HG03565 (cell line): ENCODE measurements around the gene EIF5.

Experiments
- ATAC-seq: cut with Tn5 transposase; IDR thresholded peaks from one replicate; pipeline ENCODE4 v1.9.1; 2021; ENCODE audit warnings: mild to moderate bottlenecking, moderate library complexity; ENCODE audit not compliant: unreplicated experiment

The EIF5 gene

DNA sequence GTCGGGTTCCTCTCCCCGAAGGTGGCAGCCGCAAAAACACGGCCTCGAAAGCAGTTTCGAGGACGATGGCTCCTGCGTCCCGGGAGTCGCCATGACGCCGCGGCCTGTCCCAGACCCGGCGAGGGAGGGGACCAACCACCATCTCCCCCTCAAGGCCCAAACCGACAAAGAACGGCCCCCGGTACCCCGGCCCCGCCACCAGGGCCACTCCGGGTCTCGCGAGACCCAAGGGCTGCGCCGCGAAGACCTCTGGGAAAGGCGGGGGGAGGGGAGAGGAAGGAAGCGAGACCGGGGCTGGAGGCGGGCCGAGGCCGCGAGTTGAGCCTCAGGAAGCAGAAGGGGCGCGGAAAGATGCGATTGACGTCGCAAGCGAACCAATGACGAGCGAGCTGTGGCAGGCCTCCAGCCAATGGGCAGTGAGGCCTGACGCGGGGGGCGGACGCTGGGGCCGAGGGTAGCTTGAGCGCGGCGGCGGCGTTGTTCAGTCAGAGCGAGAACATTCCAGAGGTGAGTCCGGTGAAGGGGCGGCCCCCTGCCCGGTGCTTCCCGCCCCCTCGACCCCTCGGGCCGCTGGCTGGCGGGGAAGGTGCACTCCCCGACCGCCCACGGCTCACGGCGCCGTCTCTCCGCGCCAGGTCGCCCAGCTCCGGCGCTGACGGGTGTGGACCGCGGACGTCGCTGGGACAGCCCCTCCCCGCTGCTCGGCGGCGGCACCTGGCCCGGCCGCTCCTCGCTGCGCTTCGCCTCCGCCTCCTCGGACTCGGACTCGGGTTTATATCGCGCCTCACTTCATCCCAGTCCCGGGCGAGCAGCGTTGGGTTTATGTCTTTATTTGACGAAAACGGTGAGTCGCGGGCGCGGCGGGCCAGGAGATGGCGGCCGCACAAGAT lies at the start of gene EIF5:
TSS of gene EIF5 (plus strand) at position 484 of the 890 bp plus-strand sequence. CDS start 1,624 bp downstream, outside the sequence.
- peak; percentile 80 for ATAC-seq

DNA sequence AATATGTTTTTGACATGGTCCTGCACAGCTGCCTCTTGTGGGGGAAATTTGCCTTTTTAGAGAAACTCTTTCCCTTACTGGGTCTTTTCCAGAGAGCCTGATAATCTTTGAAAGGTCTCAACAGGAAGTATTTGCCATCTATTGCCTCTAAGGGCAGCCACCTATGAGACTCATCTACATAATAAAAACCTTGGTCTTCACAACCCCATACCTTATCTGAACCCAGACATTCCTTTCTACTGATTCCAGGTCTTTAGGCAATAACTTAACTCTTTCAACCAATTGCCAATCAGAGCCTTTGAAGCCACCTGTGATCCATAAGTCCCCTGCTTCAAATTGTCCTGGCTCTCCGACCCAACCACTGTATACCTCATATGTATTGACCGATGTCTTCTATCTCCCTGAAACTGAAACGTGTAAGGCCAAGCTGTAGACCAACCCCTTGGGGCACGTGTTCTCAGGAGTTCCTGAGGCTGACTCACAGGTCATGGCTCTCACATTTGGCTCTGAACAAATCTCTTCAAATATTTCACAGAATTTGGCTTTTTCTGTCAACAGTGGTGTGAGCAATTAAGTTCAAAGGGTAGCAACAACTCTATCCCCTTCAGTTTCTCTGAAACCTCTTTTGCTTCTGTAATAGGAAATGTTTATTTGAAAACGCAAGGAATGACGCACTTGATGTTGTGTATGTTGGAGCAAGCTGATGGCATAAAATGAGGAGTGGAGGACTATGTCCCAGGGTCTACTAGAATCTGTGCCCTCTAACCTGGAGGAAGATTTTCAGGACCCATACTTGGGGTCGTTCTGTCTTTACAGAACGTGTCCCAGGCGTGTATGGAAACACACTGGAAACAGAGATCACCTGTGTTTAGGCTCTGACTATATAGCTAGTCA lies 49.2 kb upstream of the EIF5 start:
- ATAC-seq, result no peak

DNA sequence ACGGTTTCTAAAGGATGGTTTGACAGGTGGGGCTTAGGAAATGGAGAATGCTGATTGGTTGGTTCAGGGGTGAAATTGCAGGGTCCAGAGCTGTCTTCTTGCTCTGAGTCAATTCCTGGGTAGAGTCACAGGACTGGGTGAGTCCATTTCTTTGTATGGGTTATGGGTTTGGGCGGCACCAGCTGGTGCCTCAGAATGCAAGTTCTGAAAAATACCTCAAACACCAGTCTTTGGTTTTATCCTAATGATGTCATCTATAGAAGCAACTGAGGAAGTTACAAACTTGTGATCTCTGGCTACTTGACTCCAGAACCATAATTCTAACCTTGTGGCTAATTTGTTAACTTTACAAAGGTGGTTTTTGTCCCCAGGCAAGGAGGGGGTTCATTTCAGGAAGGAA lies 47.6 kb upstream of the EIF5 start:
- ATAC-seq, result no peak

DNA sequence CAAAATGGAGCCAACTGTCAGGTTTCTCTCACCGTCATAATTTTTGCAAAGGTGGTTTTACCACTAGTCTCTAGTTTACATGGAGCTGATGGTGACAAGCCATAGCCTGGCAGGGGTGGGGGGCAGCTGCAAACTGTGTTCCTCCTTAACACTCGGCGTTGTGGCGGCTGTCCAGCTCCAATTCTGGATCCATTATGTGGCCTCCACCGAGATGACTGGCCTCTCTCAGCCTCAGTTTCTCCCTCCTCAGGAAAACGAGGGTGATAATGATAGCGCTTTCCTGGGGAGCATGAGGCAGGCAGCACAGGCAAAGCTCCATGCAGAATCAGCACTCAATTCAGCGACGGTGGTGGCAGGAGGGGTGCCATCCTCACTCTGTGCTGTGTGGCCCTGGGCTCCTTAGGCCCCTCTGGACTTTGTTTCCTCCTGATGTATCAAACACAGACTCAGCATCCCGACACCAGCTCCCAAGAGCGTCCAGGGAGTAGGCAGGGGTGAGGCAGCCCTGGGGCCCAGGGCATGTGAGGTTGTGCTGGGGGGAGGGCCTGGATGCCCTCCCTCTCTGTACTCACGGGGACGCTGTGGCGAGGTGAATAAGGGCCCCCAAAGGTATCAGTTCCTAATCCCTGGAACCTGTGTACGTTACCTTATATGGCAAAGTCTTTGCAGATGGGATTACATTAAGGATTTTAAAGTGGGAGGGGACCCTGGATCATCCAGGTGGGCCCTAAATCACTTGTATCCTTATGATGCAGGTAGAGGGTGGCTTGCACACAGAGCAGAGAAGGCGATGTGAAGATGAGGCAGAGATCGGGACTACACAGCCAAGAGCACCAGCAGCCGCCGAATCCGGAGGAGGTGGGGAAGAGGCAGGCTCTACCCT lies 46.8 kb upstream of the EIF5 start:
- no peak for ATAC-seq

DNA sequence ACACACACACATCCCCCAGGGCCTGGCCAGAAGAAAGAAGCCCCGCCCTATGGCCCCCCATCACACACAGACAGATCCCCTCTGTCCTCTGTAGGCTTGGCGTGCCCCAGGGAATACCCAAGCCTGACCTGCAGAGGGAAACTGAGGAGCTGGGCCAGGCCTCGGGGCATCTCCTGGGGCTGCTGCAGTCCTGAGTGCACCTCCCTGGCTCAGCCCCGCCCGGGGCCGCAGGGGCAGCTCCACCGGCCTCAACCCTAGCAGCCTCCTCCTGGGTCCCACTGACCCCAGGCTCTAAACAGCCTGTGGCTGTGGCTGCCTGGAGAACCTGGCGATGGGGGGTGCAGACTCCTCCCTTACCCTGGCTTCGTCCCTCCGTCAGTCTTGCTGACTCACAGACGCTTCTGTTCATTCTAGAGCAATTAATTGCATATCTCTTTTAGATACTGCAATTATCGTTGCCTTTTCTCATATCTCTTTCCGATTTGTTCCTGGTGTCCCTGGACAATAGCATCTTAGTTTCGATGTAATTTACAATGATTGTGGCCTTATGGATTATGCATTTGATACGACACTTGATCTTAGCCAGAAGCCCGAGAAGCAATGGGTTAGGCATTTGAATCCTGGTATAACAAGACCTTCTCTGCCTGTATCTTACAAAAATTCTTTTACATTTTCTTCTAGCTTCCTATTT lies 45.8 kb upstream of the EIF5 start:
- no peak for ATAC-seq

DNA sequence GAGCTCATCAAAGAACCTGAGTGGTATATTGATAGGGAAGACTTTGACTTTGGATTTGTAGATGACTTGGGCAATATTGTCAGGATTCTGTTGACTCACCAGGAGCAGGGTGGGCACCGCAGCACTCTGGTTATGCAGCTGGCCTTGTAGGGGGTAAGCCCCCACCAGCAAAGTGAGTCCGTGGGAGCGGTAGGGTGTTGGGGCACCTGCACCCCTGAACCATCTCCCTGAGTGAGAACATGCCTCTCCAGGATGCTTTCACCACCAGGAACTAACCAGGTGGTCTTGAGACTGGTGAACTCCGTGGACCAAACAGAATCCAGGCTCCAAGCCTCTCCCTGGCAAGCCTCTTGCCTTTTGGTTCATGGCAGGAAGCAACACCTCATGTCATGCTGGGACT lies 44.0 kb upstream of the EIF5 start:
- ATAC-seq, result no peak

DNA sequence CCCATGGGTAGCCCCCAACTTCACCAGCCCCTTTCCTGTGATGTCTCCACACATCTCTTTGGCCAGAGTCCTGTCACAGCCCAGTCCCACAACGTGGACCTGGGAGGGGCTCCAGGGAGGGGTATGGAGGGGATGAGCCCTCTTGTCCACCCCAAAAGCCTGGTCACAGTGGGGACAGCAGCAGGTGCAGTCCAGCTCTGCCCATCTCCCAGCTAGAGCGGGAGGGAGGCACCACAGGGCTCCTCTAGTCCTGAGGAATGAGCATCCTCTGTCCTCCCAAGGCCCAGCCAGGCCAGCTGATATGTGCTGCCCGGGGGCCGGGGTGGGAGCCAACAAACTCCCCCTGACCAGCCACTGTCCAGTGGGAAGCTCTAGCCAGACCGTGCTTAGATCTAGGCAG lies 43.5 kb upstream of the EIF5 start:
- ATAC-seq, result no peak

DNA sequence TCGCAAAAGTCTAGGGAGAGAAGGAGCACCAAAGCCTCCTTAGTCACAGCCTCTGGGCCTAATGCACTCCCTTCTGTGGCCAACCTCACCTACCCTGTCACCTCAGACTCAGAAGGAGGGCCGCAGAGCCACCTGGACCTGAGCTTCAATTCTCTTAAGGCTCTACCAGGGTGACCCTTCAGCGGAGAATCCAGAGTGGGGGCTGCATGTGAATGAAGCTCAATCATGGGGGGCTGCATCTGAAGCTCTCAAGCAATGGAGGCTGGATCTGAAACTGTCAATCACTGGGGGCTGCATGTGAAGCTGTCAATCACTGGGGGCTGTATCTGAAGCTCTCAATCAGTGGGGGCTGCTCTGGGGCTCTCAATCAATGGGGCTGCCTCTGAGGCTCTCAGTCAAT lies 43.1 kb upstream of the EIF5 start:
- ATAC-seq, result no peak

DNA sequence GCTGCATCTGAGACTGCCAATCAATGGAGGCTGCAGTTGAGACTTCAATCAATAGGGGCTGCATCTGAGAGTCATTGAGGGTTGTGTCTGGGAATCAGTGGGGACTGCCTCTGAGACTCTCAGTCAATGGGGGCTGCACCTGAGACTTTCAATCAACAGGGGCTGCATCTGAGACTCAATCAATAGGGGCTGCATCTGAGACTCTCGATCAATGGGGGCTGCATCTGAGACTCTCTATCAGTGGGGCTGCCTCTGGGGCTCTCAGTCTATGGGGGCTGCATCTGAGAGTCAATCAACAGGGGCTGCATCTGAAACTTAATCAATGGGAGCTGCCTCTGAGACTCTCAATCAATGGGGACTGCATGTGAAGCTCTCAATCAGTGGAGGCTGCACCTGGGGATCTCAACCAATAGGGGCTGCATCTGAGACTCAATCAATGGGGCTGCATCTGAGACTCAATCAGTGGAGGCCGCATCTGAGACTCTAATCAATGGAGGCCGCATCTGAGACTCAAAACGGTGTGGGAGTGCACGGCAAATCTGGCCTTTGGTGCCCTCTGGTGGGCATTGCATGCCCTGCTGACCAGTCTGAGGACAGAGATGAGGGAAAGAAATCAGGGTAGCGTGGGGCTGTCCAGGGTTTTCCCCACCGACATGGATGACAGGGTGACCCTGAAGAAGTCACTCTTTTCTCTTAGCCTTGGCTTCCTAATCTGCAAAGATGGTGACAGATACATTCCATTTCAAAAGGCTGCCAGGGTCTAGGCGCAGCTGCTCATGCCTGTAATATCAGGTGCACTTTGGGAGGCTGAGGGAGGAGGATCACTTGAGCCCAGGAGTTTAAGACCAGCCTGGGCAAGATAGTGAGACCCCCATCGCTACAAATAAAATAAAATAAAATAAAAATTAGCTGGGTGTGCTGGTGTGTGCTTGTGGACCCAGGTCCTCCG lies 41.3 kb upstream of the EIF5 start:
- ATAC-seq, result peak; percentile 51

DNA sequence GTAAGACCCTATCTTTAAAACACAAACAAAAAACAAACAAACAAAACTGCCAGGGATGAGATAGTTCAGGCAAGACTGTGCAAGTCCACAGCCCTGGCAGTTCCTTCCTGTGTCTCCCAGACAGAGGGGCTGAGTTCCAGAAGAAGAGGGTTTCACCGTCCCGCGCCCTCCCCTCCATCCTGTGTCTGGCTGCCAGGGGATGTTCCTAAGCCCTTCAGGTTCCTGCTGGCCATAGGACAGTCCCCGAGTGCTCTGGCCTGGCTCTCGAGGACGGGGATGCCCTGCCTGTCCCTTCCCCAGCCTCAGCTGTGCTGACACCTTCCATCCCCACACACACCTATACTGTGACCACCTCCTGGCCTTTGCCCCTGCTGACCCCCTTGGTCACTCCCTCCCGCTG lies 40.6 kb upstream of the EIF5 start:
- no peak for ATAC-seq

DNA sequence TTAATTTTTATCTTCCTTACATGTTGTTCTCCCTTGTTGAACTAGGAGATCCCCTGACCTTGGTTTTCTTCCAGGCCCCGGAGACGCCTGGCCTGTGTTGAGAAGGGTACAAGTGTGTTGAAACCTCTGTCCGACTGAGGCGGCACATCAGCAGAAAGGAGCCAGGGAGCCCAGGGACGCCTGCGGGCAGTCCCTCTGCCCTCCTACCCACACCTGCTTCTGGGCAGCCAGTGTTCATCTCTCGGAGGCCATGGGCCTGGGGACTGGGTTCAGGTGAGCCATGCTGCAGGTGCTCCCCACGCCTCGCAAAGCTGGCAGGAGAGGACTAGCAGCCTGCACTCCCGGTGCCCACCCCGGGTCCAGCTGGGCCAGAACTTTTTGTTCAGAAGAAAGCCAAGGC lies 39.9 kb upstream of the EIF5 start:
- no peak for ATAC-seq

DNA sequence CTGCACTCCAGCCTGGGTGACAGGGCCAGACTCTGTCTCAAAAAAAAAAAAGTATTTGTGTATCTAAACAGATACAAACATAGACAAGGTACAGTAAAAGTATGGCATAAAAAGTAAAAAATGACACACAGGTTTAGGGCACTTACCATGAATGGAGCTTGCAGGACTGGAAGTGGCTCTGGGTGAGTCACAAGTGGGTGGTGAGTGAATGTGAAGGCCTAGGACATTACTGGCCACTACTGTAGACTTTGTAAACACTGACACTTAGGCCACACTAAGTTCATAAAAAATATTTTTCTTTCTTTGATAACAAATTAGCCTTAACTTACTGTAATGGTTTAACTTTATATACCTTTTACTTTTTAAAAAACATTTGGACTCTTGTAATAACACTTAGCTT lies 38.0 kb upstream of the EIF5 start:
- ATAC-seq, result no peak

DNA sequence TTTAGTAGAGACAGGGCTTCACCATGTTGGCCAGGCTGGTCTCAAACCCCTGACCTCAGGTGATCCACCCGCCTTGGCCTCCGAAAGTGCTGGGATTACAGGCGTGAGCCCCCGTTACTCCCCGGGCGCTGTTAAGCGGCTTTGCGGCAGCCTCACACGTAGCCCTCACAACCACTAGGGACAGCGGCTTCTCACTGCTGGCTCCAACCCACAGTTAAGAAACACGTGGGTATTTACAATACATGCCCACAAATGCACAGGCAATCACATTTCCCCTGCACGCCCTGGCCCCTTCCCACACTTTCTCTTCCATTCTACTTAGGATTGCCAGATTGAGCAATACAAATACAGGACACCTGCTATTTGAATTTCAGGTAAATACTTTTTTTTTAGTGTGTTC lies 37.0 kb upstream of the EIF5 start:
- no peak for ATAC-seq

DNA sequence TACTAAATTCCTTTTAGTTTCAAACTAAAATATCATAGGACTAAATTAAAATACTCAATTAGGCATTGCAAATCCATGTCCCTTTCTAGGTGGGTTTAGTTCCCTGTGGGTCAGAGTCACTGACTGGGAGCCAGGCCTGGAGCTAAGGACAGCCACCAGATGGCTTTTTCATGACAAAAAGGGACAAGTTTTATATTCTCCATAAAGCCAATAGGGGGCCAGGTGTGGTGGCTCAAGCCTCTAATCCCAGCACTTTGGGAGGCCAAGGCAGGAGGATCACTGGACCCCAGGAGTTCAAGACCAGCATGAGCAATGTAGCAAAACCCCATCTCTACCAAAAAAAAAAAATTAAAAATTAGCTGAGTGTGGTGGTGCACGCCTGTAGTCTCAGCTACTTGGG lies 35.4 kb upstream of the EIF5 start:
- no peak for ATAC-seq

DNA sequence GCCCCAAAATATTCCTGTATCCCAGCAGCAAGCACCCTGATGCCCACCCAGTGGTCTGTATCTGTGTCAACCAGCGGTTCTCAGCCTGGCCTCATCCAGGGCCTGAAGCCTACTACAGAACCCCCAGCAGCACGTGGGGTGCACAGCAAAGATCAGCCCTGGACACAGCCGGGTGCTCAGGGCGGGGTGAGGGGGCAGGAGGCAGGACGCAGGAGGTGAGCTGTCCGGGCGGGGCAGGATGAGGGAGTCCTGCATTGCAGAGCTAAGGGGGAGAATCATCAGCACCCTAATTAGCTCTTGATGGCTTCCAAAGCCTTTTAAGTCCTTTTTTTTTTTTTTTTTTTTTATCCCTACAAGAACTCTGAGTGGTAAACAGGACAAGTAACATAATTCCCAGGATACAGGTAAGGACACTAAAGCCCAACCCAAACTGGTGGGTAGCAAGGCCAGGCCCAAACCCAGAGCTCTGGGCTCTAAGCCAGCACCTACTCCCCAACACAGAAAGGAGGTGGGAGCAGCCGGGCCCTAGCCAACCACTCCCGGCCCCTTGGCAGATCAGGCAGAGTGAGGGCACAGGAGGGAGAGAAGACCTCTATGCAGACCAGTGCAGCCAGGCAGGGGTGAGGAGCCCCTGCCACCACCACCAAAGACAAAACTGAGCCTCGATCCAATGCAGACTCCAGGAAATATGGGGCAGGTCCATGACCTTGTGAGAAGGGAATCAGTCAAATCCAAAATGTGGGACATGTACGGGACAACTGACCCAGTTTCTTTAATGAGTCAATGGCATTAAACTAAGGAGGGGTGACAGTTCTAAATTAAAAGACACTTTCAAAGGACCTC lies 32.3 kb upstream of the EIF5 start:
- ATAC-seq, result no peak

DNA sequence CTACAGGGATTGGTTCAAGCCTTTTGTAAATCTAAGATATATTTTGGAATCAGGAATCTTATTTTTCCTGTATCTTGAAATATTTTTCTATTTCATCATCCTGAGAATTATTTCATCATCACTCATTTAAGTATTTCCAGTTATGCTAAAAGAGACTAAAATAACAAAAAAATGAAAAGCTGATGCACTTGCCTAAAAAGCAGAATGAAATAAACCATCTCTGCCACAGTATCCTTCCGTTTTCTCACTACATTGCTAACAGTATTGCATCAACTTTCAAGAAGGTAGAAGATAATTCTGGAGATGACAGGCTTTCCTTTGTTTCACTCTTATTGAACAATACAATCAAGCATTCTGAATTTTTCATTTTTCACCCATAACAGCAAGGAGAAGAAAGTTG lies 31.1 kb upstream of the EIF5 start:
- no peak for ATAC-seq

DNA sequence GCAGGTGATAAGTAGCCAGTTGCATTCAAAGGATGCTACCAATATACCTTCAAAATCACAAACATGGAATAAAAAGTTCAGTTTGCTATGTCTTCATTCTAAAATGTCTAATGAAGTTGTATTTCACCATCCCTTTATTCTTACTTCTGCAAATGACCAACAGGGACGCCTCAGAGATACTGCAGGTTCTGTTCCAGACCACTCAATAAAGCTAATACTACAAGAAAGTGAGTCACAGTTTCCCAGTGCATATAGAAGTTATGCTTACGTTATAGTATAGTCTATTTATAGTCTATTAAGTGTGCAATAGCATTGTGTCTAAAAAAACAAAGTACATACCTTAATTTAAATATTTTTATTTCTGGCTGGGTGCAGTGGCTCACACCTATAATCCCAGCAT lies 29.3 kb upstream of the EIF5 start:
- ATAC-seq, result no peak
